GM10266 (cell line): ENCODE results near the gene TAF5L.
"Not testable (repeated sequence)": the region's sequence is repeated elsewhere in the genome, so short reads cannot be mapped to it uniquely, and the experiment has no call there.

Experiments
- DNase-seq: peaks from one replicate; pipeline ENCODE4 v3.0.0; 2012; ENCODE audit errors: extremely low spot score
- TF ChIP-seq, protein P1 (sequence below): IDR thresholded peaks from 2 replicates; pipeline ENCODE4 v1.5.1; 2012; ENCODE audit warnings: mild to moderate bottlenecking, low read depth; ENCODE audit not compliant: control insufficient read depth, insufficient read depth; ENCODE audit errors: missing control alignments

The TAF5L gene

GRCh38 chr1:229596925-229597699 is 28.8 kb downstream of the TAF5L start:
- TF ChIP-seq, protein P1, sequence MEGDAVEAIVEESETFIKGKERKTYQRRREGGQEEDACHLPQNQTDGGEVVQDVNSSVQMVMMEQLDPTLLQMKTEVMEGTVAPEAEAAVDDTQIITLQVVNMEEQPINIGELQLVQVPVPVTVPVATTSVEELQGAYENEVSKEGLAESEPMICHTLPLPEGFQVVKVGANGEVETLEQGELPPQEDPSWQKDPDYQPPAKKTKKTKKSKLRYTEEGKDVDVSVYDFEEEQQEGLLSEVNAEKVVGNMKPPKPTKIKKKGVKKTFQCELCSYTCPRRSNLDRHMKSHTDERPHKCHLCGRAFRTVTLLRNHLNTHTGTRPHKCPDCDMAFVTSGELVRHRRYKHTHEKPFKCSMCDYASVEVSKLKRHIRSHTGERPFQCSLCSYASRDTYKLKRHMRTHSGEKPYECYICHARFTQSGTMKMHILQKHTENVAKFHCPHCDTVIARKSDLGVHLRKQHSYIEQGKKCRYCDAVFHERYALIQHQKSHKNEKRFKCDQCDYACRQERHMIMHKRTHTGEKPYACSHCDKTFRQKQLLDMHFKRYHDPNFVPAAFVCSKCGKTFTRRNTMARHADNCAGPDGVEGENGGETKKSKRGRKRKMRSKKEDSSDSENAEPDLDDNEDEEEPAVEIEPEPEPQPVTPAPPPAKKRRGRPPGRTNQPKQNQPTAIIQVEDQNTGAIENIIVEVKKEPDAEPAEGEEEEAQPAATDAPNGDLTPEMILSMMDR = no peak
- no peak for DNase-seq

GRCh38 chr1:229595876-229596275 is 30.0 kb downstream of the TAF5L start:
- not testable (repeated sequence) for DNase-seq

- no peak for DNase-seq
- TF ChIP-seq, protein P1 = no peak
Measured at GRCh38 chr1:229594227-229595008, 31.5 kb downstream of the TAF5L start.

DNA sequence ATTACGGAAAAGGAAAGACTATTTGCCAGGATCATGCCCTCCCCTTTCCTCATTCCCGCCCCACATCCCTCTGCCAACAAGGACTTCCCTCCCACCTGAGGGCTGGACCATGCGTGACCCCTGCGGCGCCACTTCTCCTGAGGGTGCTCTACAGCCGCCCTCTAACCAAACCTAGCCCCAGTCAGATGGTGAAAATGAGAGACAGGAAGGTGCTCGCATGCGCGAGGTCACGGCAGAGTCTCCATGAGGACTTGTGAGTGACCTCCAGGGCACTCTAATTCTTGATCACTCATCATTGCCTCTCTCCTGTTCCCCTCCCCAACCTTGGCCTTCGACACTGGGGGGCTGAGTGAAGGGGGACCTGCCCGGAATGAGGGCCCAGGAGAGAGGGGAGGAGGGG is 32.1 kb downstream of the TAF5L start:
- TF ChIP-seq, protein P1 = no peak
- DNase-seq = no peak

DNA sequence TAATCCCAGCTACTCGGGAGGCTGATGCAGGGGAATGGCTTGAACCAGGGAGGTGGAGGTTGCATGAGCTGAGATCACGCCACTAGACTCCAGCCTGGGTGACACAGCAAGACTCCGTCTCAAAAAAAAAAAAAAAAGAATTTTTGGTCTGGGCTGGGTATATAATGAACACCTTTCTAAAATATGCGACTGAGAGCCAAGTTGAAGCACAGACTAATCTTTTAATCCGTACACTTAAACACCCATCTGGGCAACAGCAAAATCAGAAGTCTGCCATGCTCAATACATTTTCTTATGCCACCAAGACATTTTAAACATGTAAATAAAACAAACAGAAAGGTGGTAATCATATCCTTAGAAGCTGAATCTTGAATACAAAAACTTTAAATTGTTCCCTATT is 35.8 kb downstream of the TAF5L start:
- DNase-seq = no peak
- TF ChIP-seq, protein P1 = no peak

GRCh38 chr1:229585338-229585737 is 40.6 kb downstream of the TAF5L start:
- no peak for DNase-seq
- TF ChIP-seq, protein P1 = no peak

DNA sequence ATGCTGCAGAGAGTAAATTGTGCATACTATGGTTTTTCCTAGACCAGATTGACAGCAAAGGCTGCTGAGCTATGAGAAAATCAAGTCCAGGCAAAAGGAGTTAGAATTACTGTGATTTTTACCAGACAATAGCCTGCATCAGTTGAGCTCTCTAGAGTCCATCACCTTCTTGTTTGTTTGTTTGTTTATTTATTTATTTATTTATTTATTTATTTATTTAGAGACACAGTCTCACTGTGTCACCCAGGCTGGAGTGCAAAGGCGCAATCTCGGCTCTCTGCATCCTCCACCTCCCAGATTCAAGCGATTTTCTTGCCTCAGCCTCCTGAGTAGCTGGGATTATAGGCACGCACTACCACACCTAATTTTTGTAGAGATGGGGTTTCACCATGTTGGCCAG is 43.2 kb downstream of the TAF5L start:
- no peak for DNase-seq
- TF ChIP-seq, protein P1 = no peak
